Left ventricle myocardium superior (tissue), 1 donor: ENCODE results near the gene NHP2. TPM values are rescaled to one million over a fixed set of nuclear protein-coding genes. Genes with fewer than 3 reads are reported as not detected.
A peak's percentile ranks its signal among the peaks of the same experiment; 100 is the strongest.

ENCODE experiments used
- ATAC-seq: fragments of 200-7000 bp; cut with Tn5 transposase; one replicate; pipeline ENCODE4 v1.9.1; 2020; ENCODE audit warnings: mild to moderate bottlenecking, moderate library complexity
- DNase-seq: peaks from one replicate; pipeline ENCODE4 v3.0.0-alpha.2; 2020
- intact Hi-C: fragments of 100-400 bp; cut with micrococcal nuclease; formaldehyde crosslinking; loops from one replicate; pipeline ENCODE4 v1.11.0; 2022
- total RNA-seq: library from RNA; stranded (reverse); fragmentation: NEBNext Ultra II Directional; extraction: Animal tissue kit (Norgen Biotek cat#: 25700); gene quantifications from one replicate; pipeline ENCODE4 v1.2.1, GENCODE V29; 2021
- donor health status: DM: no; HTN: yes; CAD: no; lungs with severe emphysema.

The NHP2 gene
- total RNA-seq, 1 donor from 2014 or later = 74.5 TPM

GRCh38 chr5:178180141-178180863 is 26.6 kb upstream of the NHP2 start:
- ATAC-seq (no peak), DNase-seq (no peak)
- intact Hi-C loops = no loop called here

GRCh38 chr5:178177569-178177968 is 23.9 kb upstream of the NHP2 start:
- no peak for DNase-seq
- intact Hi-C loops = no loop called here
- no peak for ATAC-seq

GRCh38 chr5:178176791-178177190 is 23.1 kb upstream of the NHP2 start:
- intact Hi-C loops = no loop called here
- no peak for ATAC-seq
- no peak for DNase-seq

GRCh38 chr5:178174456-178174855 is 20.8 kb upstream of the NHP2 start:
- intact Hi-C loops = no loop called here
- no peak for DNase-seq
- no peak for ATAC-seq

- DNase-seq (no peak), ATAC-seq (no peak)
- intact Hi-C loops = no loop called here
These were observed 16.8 kb upstream of the NHP2 start for GRCh38 chr5:178170455-178170854.

DNA sequence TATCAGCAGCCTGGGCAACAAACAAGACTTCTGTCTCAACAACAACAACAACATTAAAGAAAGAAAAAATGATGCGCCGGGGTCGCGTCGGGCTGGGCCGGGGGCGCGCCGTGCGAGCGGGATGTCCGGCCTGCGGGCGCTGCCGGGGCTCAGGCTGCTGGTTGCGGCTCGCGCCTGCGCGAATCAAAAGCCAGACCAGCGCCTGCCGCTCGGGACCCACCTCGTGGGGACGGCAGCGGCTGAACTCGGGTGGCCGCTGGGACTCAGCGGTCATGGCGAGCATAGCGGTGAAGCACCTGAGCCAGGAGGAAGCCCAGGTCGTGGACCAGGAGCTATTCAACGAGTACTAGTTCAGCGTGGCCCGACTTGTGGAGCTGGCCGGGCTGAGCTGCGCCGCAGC is 11.9 kb upstream of the NHP2 start:
- intact Hi-C loops = no loop called here
- no peak for DNase-seq
- no peak for ATAC-seq

- DNase-seq (peak; percentile 89), ATAC-seq (peak; percentile 98)
- intact Hi-C loops = no loop called here
These were observed 10.4 kb upstream of the NHP2 start for GRCh38 chr5:178163772-178164735.

- no peak for ATAC-seq
- no peak for DNase-seq
- intact Hi-C loops = no loop called here
These were observed 8.8 kb upstream of the NHP2 start for GRCh38 chr5:178162481-178162880.

GRCh38 chr5:178160176-178160575 is 6.5 kb upstream of the NHP2 start:
- intact Hi-C loops = no loop called here
- ATAC-seq (no peak), DNase-seq (no peak)

DNA sequence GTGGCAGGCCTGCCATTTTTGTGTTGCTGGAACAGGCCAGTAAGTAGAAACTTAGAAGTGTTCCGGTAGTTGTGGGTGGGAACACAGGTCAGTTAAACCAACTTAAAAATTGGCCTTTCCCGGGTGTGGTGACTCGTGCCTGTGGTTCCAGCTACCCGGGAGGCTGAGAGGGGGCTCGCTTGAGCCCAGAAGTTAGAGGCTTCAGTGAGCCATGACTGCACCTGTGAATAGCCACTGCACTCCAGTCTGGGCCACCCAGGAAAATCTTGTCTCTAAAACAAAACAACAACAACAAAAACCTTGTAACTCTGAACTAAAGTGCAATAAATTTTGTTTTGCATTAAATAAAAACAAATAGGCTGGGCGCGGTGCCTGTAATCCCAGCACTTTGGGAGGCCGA is 1.4 kb upstream of the NHP2 start:
- DNase-seq (no peak), ATAC-seq (no peak)
- intact Hi-C loops = no loop called here

- intact Hi-C loops = no loop called here
- DNase-seq = no peak
- no peak for ATAC-seq
These were observed 917 bp downstream of the NHP2 start for GRCh38 chr5:178152491-178153444.

GRCh38 chr5:178150977-178151734 is 2.5 kb downstream of the NHP2 start:
- no peak for DNase-seq
- intact Hi-C loops = no loop called here

GRCh38 chr5:178149199-178149932 is 4.3 kb downstream of the NHP2 start:
- intact Hi-C loops = no loop called here
- no peak for ATAC-seq
- no peak for DNase-seq

More at GRCh38 chr5:178150977-178151734, 2.5 kb downstream of the NHP2 start:
- no peak for ATAC-seq

GRCh38 chr5:178147406-178147805 is 6.3 kb downstream of the NHP2 start:
- no peak for DNase-seq
- intact Hi-C loops = no loop called here

DNA sequence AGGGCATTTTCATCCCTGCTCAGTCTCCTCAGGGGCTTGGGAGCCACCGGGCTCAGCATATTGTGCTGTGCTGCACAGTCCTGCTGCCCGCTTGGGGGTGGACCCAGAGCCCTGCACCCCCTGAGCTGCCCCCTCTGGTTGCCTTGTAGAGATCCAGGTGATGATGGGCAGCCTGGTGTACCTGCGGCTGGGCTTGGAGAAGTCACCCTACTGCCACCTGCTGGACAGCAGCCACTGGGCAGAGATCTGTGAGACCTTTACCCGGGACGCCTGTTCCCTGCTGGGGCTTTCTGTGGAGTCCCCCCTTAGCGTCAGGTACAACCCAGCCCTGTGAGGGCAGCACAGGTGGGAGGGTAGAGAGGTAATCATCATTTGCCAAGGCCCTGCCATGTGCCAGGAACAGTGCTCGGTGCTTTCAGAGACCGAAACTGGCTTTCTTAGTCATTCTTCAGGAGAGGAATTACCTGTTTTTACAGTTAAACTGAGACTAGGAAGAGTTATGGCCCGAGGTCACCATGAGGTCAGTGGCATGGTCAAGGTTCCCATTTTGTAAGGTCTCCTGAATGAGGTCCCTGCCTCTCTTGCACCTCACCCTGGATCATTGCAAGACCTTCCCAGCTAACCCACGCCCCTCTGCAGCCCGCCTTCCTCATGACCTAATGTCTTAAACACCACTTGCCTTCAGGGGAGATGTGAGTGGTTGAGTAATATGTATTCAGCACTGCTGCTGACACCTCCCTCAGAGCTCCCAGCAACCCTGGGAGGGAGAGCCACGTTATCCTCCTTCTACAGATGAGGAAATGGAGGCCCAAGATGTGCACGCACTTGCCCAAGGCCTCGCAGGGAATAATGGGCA is 7.5 kb downstream of the NHP2 start:
- ATAC-seq (peak; percentile 44), DNase-seq (peak; percentile 73)
- intact Hi-C loops = no loop called here

More at GRCh38 chr5:178147406-178147805, 6.3 kb downstream of the NHP2 start:
- ATAC-seq = no peak

- intact Hi-C loops = no loop called here
- DNase-seq (peak; percentile 86), ATAC-seq (peak; percentile 81)
These were observed 9.8 kb downstream of the NHP2 start for GRCh38 chr5:178143901-178144300.

- no peak for DNase-seq
- intact Hi-C loops = no loop called here
- ATAC-seq = no peak
These were observed 10.4 kb downstream of the NHP2 start for GRCh38 chr5:178143246-178143645.
